HG02798 (cell line): ENCODE measurements around the gene EBI3.
A peak's percentile ranks its signal among the peaks of the same experiment; 100 is the strongest.
"Not testable (repeated sequence)": the region's sequence is repeated elsewhere in the genome, so short reads cannot be mapped to it uniquely, and the experiment has no call there.

ENCODE experiments used
- ATAC-seq: cut with Tn5 transposase; IDR thresholded peaks from one replicate; pipeline ENCODE4 v1.9.1; 2021; ENCODE audit warnings: mild to moderate bottlenecking; ENCODE audit not compliant: unreplicated experiment, poor library complexity

The EBI3 gene

GRCh38 chr19:4229179-4229931, at the start of gene EBI3:
Gene EBI3, plus strand, starts transcription at chr19:4229523. Its CDS starts 28 bp downstream, at chr19:4229551.
- peak; percentile 67 for ATAC-seq

- no peak for ATAC-seq
Observed at GRCh38 chr19:4181053-4181508, 48.2 kb upstream of the EBI3 start.

- ATAC-seq, result peak; percentile 83
Observed at GRCh38 chr19:4182084-4182810, 47.1 kb upstream of the EBI3 start, which contains the start of the genes ANKRD24 and SIRT6. Gene ANKRD24, plus strand, starts transcription at chr19:4182689. Its CDS starts 3,737 bp downstream, at chr19:4186426. Gene SIRT6, minus strand, starts transcription at chr19:4182563. Its CDS starts 24 bp downstream, at chr19:4182539.

GRCh38 chr19:4183967-4184717, 45.2 kb upstream of the EBI3 start:
- ATAC-seq, result no peak

GRCh38 chr19:4184718-4185352, 44.5 kb upstream of the EBI3 start:
- ATAC-seq, result no peak

GRCh38 chr19:4185413-4186086, 43.8 kb upstream of the EBI3 start:
- no peak for ATAC-seq

- no peak for ATAC-seq
Observed at GRCh38 chr19:4186087-4186993, 43.0 kb upstream of the EBI3 start.

GRCh38 chr19:4187313-4188122, 41.8 kb upstream of the EBI3 start:
- ATAC-seq, result no peak

- no peak for ATAC-seq
Observed at GRCh38 chr19:4189641-4190040, 39.7 kb upstream of the EBI3 start.

- not testable (repeated sequence) for ATAC-seq
Observed at GRCh38 chr19:4192537-4192936, 36.8 kb upstream of the EBI3 start.

- ATAC-seq, result no peak
Observed at GRCh38 chr19:4194353-4194752, 35.0 kb upstream of the EBI3 start.

GRCh38 chr19:4196009-4196408, 33.3 kb upstream of the EBI3 start:
- no peak for ATAC-seq

GRCh38 chr19:4196587-4197148, 32.7 kb upstream of the EBI3 start:
- no peak for ATAC-seq

GRCh38 chr19:4197228-4197624, 32.1 kb upstream of the EBI3 start:
- ATAC-seq, result no peak

- ATAC-seq, result no peak
Observed at GRCh38 chr19:4197625-4198466, 31.5 kb upstream of the EBI3 start.

- ATAC-seq, result no peak
Observed at GRCh38 chr19:4198467-4199126, 30.7 kb upstream of the EBI3 start.
